NOMO-1 (cell line): Measurements from ENCODE around the gene CFHR4.
"Not testable (repeated sequence)": the region's sequence is repeated elsewhere in the genome, so short reads cannot be mapped to it uniquely, and the experiment has no call there.

Experiments
- DNase-seq, 2 experiments: peaks; one replicate each; lab custom pipeline; 2025; ENCODE audit not compliant: unreplicated experiment in 2 of 2; lab: John Stamatoyannopoulos, UW

Gene CFHR4

DNA sequence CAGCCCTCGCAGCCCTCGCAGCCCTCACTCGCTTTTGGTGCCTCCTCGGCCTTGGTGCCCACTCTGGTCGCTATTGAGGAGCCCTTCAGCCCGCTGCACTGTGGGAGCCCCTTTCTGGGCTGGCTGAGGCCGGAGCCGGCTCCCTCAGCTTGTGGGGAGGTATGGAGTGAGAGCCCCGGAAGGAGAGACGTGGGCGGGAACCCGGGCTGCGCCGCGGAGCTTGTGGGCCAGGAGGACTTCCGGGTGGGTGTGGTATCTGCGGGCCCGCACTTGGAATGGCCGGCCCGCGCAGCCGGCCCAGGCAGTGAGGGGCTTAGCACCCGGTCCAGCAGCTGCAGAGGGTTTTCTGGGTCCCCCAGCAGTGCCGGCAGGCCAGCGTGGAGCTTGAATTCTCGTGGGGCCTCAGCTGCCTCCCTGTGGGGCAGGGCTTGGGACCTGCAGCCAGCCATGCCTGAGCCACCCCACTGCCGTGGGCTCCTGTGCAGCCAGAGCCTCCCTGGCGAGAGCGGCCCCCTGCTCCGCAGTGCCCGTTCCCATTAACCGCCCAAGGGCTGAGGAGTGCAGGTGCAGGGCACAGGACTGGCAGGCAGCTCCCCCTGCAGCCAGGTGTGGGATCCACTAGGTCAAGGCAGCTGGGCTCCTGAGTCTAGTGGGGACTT lies 45.8 kb downstream of the CFHR4 start:
- no peak for DNase-seq

- DNase-seq = not testable (repeated sequence)
Observed at GRCh38 chr1:196941474-196941873, 53.6 kb downstream of the CFHR4 start.

- not testable (repeated sequence) for DNase-seq
Observed at GRCh38 chr1:196943568-196943967, 55.7 kb downstream of the CFHR4 start, which contains the start of gene CFHR2. Gene CFHR2 (plus strand): TSS chr1:196943738. CDS start chr1:196943881, 143 bp downstream.

- DNase-seq = no peak
Observed at GRCh38 chr1:196951711-196952394, 64.0 kb downstream of the CFHR4 start.

GRCh38 chr1:196954778-196955177 lies 66.9 kb downstream of the CFHR4 start:
- no peak for DNase-seq

DNA sequence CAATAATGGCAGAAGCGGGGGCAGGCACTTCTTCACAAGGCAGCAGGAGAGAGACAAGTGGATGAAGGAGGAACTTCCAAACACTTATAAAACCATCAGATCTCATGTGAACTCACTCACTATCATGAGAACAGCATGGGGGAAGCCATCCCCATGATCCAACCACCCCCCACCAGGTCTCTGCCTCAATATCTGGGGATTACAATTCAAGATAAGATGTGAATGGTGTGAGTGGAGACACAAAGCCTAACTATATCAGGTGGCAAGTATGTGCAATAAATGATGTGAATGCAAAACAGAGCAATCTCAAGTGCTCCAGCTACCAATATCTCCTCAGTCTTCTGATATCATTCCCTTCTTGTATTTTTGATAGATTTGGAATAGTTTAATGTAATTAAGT lies 68.1 kb downstream of the CFHR4 start:
- DNase-seq = no peak

DNA sequence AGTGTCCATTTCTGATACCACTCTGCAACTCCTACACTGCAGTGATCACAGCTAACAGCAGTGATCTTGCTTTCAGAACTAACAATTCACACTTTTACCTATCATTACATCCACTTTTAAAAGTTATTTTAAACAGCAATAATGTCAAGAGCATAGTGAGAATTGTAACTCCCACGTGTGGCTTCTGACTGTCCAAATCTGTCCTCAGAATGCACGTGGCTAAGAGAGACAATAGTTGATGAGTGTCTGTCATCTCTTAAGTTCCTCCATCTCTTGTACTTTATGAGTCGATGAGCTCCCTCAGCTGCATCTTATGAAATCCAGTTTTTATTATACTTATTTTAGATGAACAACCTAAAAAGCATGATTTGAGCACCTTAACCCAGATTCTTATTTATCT lies 73.0 kb downstream of the CFHR4 start:
- no peak for DNase-seq
